Measurements from ENCODE around the gene STARD8.

DNA sequence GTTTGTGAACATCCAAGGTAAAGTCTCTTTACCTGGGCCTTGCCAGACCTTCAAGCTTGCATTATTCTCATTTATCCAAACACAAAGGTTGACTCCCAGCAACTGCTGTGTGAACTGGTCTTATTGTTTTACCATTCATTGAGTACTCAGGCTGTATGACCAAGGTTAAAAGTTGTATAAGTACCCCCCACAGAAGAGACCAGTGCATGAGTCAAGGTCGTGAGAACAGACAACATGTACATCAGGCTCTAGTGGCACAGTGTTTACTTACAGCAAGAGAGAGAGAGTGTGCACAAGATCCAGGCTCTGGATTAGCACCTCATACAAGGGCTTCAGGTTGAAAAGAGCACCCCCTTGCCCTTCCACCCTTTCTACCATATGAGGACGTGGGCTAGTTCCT lies 103.9 kb downstream of the STARD8 start:
- TF ChIP-seq, protein P1, sequence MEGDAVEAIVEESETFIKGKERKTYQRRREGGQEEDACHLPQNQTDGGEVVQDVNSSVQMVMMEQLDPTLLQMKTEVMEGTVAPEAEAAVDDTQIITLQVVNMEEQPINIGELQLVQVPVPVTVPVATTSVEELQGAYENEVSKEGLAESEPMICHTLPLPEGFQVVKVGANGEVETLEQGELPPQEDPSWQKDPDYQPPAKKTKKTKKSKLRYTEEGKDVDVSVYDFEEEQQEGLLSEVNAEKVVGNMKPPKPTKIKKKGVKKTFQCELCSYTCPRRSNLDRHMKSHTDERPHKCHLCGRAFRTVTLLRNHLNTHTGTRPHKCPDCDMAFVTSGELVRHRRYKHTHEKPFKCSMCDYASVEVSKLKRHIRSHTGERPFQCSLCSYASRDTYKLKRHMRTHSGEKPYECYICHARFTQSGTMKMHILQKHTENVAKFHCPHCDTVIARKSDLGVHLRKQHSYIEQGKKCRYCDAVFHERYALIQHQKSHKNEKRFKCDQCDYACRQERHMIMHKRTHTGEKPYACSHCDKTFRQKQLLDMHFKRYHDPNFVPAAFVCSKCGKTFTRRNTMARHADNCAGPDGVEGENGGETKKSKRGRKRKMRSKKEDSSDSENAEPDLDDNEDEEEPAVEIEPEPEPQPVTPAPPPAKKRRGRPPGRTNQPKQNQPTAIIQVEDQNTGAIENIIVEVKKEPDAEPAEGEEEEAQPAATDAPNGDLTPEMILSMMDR (IDR thresholded peaks at IDR 0.05; ENCODE audit: low read length) = no peak
- no peak for TF ChIP-seq EZH2 (IDR thresholded peaks at IDR 0.05; ENCODE audit: borderline replicate concordance, low read length)
